GM21360 (cell line): ENCODE results near the gene HTRA3.

ENCODE experiments used
- ATAC-seq: cut with Tn5 transposase; IDR thresholded peaks from one replicate; pipeline ENCODE4 v1.9.1; 2021; ENCODE audit warnings: mild to moderate bottlenecking, moderate library complexity; ENCODE audit not compliant: unreplicated experiment

The HTRA3 gene

GRCh38 chr4:8306511-8307021, 37.0 kb downstream of the HTRA3 start:
- ATAC-seq = no peak

- ATAC-seq = no peak
These were observed 37.6 kb downstream of the HTRA3 start for GRCh38 chr4:8307121-8307520.

GRCh38 chr4:8307714-8308113, 38.2 kb downstream of the HTRA3 start:
- no peak for ATAC-seq

DNA sequence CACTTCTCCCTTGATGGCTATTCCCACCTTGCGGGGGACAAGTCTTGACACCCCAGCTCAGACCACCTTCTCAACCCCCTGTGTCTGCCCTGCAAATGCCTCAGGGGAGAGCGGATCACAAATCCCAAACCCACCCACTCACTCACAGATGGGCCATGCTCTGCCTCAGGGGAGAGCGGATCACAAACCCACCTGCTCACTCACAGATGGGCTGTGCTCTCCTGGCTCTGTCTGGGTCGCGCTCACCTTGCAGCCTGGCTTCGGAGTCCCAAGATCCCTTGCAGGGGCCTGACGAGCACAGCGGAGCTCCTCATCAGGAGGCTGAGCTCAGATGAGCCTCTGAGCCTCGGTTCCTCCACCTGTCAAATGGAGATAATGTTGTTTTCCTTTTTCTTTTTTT, 38.6 kb downstream of the HTRA3 start:
- no peak for ATAC-seq

DNA sequence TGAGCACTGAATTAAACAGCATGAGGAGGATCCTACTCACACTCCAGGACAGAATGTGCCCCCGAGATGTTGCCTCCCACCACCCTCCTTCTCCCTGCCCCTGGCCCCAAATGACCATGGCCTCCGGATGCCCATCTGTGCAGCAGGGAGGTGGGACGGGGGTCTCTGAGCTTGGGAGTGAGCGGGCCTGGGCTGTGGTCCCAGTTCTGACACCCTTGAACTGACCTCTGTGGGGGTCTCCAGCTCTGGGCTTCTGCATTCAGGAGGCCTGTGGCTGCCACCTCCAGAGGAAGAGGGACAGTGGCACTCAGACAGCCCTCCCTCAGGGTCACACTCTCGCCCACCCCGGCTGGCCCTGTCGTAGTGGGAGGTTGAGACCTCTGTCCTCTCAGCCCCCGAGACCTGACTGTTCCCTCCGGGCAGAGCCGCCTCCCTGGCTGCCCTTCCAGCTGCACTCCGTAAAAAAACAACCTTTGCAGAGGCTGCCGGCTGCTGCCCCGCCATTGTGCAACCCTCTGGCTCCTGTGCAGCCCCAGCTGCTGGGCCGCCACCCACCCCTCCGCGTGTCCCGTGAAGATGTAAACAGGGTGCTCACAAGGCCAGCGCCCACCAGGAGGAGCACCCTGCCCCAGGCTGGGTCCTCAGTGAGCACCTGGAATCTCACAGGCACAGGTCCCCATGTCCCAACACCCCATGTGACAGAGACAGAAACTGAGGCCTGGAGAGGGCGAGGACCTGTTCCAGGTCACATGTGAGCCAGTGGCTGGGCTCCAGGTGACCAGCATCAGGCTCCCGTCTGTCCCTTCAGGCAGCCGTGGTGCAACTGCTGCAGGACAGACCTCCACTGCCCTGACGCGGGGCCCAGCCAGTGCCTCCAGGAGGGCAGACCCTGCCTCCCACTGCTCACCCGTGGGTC, 39.6 kb downstream of the HTRA3 start:
- ATAC-seq = no peak

DNA sequence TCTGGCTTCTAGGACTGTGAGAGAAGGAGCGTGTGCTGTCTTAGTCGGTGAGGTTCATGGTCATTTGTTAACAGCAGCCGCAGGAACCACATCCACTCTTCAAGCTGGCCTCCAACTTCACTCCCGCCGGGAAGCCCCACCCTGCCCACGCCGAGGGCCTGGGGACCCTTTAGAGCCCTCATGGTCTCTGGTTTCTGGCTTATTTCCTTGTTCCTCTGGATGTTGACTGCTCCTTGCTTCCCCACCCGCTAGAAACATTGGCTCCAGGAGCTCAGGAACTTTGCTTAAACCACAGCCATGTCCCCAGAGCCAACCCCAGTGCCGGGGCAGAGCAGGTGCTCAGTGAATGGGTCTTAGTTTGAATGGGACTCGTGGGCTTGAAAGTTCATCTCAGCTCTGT, 40.8 kb downstream of the HTRA3 start:
- no peak for ATAC-seq

DNA sequence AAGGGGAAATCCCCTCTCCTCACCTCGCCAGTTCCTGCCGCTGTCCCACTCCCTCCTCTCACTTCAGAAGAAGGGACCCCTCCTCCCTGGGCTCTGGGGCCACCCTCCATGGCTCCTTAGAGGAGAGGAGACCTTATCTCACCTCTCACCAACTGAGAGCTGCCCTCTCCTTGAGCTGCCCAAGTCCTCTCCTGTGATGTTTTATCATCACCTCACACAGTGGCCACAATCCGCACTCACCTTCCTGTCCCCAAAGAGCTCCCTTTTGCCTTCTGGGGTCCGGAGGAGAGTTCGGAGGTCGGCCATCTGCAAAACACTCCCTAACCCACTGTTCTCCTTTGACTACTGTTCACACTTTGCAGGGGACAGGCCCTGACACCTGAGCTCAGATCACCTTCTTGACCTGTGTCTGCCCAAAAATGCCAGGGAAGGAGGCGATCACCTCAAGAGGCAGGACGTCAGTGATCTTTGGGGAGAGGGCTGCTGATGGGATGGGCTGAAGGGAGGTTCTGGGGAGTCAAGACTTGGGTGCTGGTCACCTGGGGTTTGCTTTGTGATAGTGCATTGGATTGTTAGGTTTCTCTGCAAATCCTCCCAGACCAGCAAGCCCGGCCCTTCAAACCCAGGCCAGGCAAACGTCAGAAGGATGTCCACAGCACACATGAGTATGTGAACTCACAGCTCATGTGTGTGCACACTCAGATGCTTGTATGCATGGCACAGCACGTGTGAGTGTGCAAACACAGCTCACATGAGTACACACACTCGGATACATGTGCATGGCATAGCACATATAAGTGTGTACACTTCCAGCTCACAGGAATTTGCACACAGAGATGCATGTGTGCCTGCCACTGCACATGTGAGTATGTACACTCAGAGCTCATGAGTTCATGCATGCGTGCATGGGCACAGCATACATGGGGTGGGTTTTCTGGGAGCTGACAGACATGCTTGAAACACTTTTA, 41.8 kb downstream of the HTRA3 start:
- no peak for ATAC-seq

- ATAC-seq = no peak
These were observed 42.5 kb downstream of the HTRA3 start for GRCh38 chr4:8312069-8312445.

DNA sequence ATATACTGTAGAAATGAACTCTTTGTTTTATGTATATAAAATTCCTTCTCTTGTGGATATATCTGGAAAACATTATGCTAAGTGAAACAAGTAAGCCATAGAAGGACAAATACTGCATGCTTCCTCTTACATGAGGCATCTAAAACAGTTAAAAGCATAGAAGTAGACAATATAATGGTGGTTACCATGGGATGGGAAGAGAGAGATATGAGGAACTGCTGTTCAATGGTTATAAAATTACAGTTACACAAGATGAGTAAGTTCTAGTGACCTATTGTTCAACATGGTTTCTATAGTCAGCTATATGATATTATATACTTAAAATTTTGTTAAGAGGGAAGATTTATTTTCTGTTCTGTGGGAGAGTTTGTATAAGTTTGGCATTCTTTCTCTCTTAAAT, 43.4 kb downstream of the HTRA3 start:
- ATAC-seq = no peak

- ATAC-seq = no peak
These were observed 45.2 kb downstream of the HTRA3 start for GRCh38 chr4:8314691-8315255.

- ATAC-seq = no peak
These were observed 46.1 kb downstream of the HTRA3 start for GRCh38 chr4:8315435-8316250.

DNA sequence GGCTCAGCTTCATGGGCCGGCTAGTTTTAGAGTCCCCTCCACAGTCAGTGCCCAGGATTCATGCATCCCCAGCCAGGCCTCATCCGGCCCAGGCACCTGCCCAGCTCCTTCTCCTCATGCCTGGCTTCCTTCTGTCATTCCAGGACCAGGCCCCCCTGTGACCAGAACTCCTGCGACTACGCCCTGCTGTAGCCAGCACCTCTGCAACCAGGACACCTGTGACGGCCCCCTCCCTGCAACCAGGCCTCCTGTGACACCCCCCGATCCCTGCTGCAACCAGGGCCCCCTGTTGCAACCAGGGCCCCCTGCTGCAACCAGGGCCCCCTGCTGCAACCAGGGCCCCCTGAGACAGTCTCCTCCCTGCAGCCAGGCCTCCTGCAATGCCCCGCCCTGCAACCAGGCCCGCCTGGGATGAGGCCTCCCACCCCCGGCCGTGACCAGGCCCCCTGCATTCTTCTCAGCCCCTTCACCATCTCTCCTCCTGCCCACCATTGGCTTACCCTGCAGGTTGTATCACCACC, 46.8 kb downstream of the HTRA3 start:
- ATAC-seq = no peak

DNA sequence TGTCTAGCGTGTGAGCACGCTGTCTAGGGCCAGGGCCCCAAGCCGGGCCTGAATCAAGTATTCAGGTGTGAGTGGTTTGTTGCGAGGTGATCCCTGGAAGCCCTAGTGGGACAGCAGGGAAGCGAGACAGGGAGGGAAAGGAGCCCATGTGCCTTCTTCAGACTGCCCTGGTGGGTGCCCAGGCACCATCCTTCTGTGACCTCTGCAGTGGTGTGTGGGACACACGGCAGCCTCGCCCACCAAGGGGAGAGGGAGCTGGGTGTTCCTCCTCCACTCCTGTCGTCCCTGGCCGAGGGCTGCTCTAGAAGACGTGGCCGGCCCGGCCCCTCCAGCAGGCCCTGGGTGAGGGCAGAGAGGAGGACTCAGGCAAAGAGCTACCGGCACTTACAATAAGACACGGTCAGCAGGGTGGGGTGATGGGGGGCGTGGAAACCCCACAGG, 47.4 kb downstream of the HTRA3 start:
- ATAC-seq = no peak

DNA sequence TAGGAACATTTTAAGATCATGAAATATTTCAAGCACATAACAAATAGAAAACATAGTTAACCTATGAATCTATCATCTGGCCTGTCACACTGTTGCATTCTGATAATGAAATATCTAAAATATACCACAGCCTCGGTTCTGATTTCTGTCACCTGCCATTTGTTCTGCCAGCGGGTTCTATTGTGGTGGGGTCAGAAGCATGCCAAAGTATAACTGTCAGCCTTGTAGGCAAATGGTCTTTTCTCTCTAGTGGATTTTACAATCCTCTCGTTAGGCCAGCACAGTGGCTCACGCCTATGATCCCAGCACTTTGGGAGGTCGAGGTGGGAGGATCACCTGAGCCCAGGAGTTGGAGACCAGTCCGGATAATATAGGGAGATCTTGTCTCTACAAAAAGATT, 47.9 kb downstream of the HTRA3 start:
- ATAC-seq = no peak

DNA sequence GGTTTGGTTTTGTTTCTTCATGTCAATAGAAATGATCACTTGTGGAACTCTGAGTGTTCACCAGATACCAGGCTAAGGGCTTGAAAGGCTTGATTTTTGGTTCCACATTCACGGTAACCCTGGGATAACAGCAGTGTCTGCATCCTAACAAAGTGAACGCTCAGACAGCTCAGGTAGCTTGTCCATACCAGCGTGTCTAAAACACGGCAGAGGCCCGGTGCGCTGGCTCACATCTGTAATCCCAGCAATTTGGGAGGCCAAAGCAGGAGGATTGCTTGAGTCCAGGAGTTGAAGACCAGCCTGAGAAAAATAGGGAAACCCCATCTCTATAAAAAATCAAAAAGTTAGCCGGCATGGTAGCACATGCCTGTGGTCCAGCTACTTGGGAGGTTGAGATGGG, 49.0 kb downstream of the HTRA3 start:
- ATAC-seq = no peak

GRCh38 chr4:8319061-8319460, 49.5 kb downstream of the HTRA3 start:
- ATAC-seq = no peak

- no peak for ATAC-seq
These were observed 50.3 kb downstream of the HTRA3 start for GRCh38 chr4:8319731-8320385.

DNA sequence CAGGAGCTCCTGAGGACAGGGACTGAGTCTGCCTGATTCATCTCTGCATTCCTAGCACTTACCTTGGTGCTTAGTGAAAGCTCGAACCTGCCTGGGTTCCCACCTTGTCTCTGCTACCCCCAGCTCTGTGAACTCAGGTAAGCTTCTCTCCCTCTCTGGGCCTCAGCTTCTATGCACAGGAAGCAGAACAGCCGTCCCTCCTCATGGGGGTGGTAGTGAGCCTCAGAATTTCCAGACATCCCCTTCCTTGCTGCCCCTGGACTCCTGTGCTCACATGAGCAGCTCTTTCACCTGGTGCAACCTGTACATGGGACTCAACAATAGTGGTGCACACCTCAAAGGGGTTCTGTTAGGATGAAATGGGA, 50.8 kb downstream of the HTRA3 start:
- ATAC-seq = no peak

DNA sequence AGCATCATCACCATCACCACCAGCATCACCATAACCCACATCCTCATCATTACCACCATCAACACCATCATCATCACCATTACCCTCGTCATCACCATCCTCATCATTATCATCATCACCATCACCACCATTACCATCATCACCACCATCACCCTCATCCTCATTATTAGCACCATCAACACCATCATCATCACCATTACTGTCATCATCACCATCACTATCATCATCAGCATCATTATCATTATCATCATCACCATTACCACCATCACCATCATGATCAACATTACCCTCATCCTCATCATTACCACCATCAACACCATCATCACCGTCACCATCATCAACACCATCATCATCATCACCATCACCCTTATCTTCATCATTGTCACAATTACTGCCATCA, 51.7 kb downstream of the HTRA3 start:
- no peak for ATAC-seq

GRCh38 chr4:8321771-8322170, 52.2 kb downstream of the HTRA3 start:
- no peak for ATAC-seq
